K562 (cell line): Measurements from ENCODE around the gene SHANK1. TPM values are rescaled to one million over a fixed set of nuclear protein-coding genes. Genes with fewer than 3 reads are reported as not detected.

ENCODE experiments used
- BCOR ChIP-seq: fragments of 450-650 bp; IDR thresholded peaks from 2 replicates; pipeline ENCODE4 v1.6.1; 2016
- BHLHE40 ChIP-seq: IDR thresholded peaks from 2 replicates; pipeline ENCODE4 v1.6.1; 2011; ENCODE audit warnings: low read length, improper control_type of control experiment
- CHD1 ChIP-seq: fragments of 200-600 bp; sonication (generic); IDR thresholded peaks from one replicate; pipeline ENCODE4 v1.6.1; 2012; ENCODE audit warnings: mild to moderate bottlenecking, moderate library complexity, low read length, inconsistent platforms
- ETS2 ChIP-seq: IDR thresholded peaks from 2 replicates; pipeline ENCODE4 v1.6.1; 2016; ENCODE audit warnings: borderline replicate concordance, missing genetic modification characterization, mild to moderate bottlenecking, moderate library complexity, missing compliant biosample characterization; ENCODE audit not compliant: poor library complexity, severe bottlenecking
- GATAD2B ChIP-seq: fragments of 450-650 bp; IDR thresholded peaks from 2 replicates; pipeline ENCODE4 v1.6.1; 2017; ENCODE audit warnings: mild to moderate bottlenecking, borderline replicate concordance
- HDAC2 ChIP-seq: fragments of 450-650 bp; IDR thresholded peaks from 2 replicates; pipeline ENCODE4 v1.6.1; 2016; ENCODE audit warnings: mild to moderate bottlenecking
- PHF20 ChIP-seq: fragments of 450-650 bp; IDR thresholded peaks from 2 replicates; pipeline ENCODE4 v1.6.1; 2018; ENCODE audit not compliant: partially characterized antibody
- POLR2A ChIP-seq: fragments of 450-650 bp; conservative IDR thresholded peaks from 2 replicates; pipeline ENCODE4 v1.6.1; 2016
- SETDB1 ChIP-seq: IDR thresholded peaks from one replicate; pipeline ENCODE4 v1.6.1; 2012; ENCODE audit warnings: low read length, control low read depth, inconsistent platforms
- SNIP1 ChIP-seq: fragments of 450-650 bp; IDR thresholded peaks from 2 replicates; pipeline ENCODE4 v1.7.1; 2017; ENCODE audit warnings: low read depth, mild to moderate bottlenecking
- SNRNP70 ChIP-seq: fragments of 200-400 bp; formaldehyde crosslinking; optimal IDR thresholded peaks from 2 replicates; pipeline ENCODE3; 2017; ENCODE audit warnings: low read depth, low read length
- THRB ChIP-seq: fragments of 450-650 bp; formaldehyde crosslinking; conservative IDR thresholded peaks from 2 replicates; pipeline ENCODE4 v1.4.0; 2022; ENCODE audit warnings: mild to moderate bottlenecking, missing genetic modification characterization
- ZFP36 ChIP-seq: fragments of 150-350 bp; IDR thresholded peaks from 2 replicates; pipeline ENCODE4 v1.6.1; 2018; ENCODE audit warnings: low read length, low read depth; ENCODE audit not compliant: partially characterized antibody
- ZKSCAN3 ChIP-seq: fragments of 250-450 bp; sonication (Bioruptor Pico); IDR thresholded peaks from 2 replicates; pipeline ENCODE4 v1.4.0; 2020
- polyA plus RNA-seq, 8 experiments: library from polyadenylated mRNA; depleted of rRNA in 4 of 8; stranded (reverse) in 5 of 8; unstranded in 3 of 8; fragments of >200 nt; fragmentation: Nextera tagmentation in 2 of 8; fragmentation: Illumina TruSeq in 1 of 8; extraction: Ambion mirVana in 2 of 8; extraction: Trizol in 1 of 8; gene quantifications; 2 replicates each; pipeline versions ENCODE4 v1.2.1 to v1.2.3, GENCODE V29; 2011 to 2014; ENCODE audit warnings: inconsistent platforms in 1 of 8, missing spikeins in 1 of 8
- total RNA-seq, 7 experiments: library from RNA; depleted of rRNA in 6 of 7; stranded (reverse); fragments of >200 nt in 6 of 7; fragmentation: Illumina TruSeq in 2 of 7; extraction: Trizol in 2 of 7; gene quantifications; 2 replicates each; pipeline versions ENCODE4 v1.2.1 to v1.2.3, GENCODE V29; 2011 to 2021; ENCODE audit warnings: low replicate concordance in 1 of 7
- TF ChIP-seq, protein P1 (sequence below): fragments of 250-450 bp; sonication (Bioruptor Pico); IDR thresholded peaks from 2 replicates; pipeline ENCODE4 v1.4.0; 2020; ENCODE audit warnings: mild to moderate bottlenecking
- TF ChIP-seq, protein P2 (sequence below): fragments of 450-650 bp; IDR thresholded peaks from one replicate; pipeline ENCODE4 v1.6.1; 2018; ENCODE audit warnings: mild to moderate bottlenecking, moderate library complexity; ENCODE audit not compliant: partially characterized antibody
- TF ChIP-seq, protein P3 (sequence below), 2 experiments: fragments of 450-650 bp in 1 of 2; sonication (generic) in 1 of 2; formaldehyde crosslinking; conservative IDR thresholded peaks; 2 replicates each; pipeline versions ENCODE4 v1.4.0 to v1.8.1; 2020 to 2022; ENCODE audit warnings: mild to moderate bottlenecking in 1 of 2, missing genetic modification reagents in 1 of 2
- TF ChIP-seq, protein P4 (sequence below): fragments of 450-650 bp; formaldehyde crosslinking; IDR thresholded peaks from 2 replicates; pipeline ENCODE4 v1.4.0; 2022; ENCODE audit warnings: missing genetic modification characterization
- TF ChIP-seq, protein P5 (sequence below): fragments of 450-650 bp; IDR thresholded peaks from 2 replicates; pipeline ENCODE4 v1.7.1; 2018; ENCODE audit warnings: mild to moderate bottlenecking, low read depth; ENCODE audit not compliant: partially characterized antibody

The SHANK1 gene
- total and polyA plus RNA-seq, 9 of the 15 experiments (the other 6 are each of a cell fraction or from before 2014, with no cell fraction given) = 0.33 to 1.3 (median 0.55) TPM; not detected in 2

GRCh38 chr19:50662651-50663481, 56.7 kb downstream of the SHANK1 start (continued):
- TF ChIP-seq, protein P1, sequence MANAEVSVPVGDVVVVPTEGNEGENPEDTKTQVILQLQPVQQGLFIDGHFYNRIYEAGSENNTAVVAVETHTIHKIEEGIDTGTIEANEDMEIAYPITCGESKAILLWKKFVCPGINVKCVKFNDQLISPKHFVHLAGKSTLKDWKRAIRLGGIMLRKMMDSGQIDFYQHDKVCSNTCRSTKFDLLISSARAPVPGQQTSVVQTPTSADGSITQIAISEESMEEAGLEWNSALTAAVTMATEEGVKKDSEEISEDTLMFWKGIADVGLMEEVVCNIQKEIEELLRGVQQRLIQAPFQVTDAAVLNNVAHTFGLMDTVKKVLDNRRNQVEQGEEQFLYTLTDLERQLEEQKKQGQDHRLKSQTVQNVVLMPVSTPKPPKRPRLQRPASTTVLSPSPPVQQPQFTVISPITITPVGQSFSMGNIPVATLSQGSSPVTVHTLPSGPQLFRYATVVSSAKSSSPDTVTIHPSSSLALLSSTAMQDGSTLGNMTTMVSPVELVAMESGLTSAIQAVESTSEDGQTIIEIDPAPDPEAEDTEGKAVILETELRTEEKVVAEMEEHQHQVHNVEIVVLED (CRISPR knock-in tag) = no peak
- TF ChIP-seq GATAD2B = no peak
- no peak for TF ChIP-seq CHD1
- no peak for TF ChIP-seq ZKSCAN3 (CRISPR knock-in tag)
- TF ChIP-seq, protein P2, sequence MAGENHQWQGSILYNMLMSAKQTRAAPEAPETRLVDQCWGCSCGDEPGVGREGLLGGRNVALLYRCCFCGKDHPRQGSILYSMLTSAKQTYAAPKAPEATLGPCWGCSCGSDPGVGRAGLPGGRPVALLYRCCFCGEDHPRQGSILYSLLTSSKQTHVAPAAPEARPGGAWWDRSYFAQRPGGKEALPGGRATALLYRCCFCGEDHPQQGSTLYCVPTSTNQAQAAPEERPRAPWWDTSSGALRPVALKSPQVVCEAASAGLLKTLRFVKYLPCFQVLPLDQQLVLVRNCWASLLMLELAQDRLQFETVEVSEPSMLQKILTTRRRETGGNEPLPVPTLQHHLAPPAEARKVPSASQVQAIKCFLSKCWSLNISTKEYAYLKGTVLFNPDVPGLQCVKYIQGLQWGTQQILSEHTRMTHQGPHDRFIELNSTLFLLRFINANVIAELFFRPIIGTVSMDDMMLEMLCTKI = no peak
- no peak for TF ChIP-seq SETDB1
- no peak for TF ChIP-seq SNRNP70
- peak; percentile 93 for TF ChIP-seq BCOR
- peak; percentile 45 for TF ChIP-seq PHF20
- peak; percentile 41 for TF ChIP-seq ZFP36
- TF ChIP-seq, protein P3, sequence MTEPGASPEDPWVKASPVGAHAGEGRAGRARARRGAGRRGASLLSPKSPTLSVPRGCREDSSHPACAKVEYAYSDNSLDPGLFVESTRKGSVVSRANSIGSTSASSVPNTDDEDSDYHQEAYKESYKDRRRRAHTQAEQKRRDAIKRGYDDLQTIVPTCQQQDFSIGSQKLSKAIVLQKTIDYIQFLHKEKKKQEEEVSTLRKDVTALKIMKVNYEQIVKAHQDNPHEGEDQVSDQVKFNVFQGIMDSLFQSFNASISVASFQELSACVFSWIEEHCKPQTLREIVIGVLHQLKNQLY (CRISPR knock-in tag; conservative IDR thresholded peaks at IDR 0.05) = no peak
- no peak for TF ChIP-seq ETS2 (tag)
- 0 out of 2 replicates have a peak, but pooled peaks have one; percentile 34 for TF ChIP-seq HDAC2
- TF ChIP-seq SNIP1 = no peak
- TF ChIP-seq, protein P4, sequence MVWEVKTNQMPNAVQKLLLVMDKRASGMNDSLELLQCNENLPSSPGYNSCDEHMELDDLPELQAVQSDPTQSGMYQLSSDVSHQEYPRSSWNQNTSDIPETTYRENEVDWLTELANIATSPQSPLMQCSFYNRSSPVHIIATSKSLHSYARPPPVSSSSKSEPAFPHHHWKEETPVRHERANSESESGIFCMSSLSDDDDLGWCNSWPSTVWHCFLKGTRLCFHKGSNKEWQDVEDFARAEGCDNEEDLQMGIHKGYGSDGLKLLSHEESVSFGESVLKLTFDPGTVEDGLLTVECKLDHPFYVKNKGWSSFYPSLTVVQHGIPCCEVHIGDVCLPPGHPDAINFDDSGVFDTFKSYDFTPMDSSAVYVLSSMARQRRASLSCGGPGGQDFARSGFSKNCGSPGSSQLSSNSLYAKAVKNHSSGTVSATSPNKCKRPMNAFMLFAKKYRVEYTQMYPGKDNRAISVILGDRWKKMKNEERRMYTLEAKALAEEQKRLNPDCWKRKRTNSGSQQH (CRISPR knock-in tag) = 0 out of 2 replicates have a peak, but pooled peaks have one; percentile 39
- TF ChIP-seq THRB (CRISPR knock-in tag) = peak; percentile 55; the same call in 1 of the 2 replicates
- no peak for TF ChIP-seq BHLHE40
- TF ChIP-seq, protein P5, sequence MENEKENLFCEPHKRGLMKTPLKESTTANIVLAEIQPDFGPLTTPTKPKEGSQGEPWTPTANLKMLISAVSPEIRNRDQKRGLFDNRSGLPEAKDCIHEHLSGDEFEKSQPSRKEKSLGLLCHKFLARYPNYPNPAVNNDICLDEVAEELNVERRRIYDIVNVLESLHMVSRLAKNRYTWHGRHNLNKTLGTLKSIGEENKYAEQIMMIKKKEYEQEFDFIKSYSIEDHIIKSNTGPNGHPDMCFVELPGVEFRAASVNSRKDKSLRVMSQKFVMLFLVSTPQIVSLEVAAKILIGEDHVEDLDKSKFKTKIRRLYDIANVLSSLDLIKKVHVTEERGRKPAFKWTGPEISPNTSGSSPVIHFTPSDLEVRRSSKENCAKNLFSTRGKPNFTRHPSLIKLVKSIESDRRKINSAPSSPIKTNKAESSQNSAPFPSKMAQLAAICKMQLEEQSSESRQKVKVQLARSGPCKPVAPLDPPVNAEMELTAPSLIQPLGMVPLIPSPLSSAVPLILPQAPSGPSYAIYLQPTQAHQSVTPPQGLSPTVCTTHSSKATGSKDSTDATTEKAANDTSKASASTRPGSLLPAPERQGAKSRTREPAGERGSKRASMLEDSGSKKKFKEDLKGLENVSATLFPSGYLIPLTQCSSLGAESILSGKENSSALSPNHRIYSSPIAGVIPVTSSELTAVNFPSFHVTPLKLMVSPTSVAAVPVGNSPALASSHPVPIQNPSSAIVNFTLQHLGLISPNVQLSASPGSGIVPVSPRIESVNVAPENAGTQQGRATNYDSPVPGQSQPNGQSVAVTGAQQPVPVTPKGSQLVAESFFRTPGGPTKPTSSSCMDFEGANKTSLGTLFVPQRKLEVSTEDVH = no peak
- TF ChIP-seq POLR2A = peak; percentile 34; the same call in 1 of the 2 replicates
